ENCODE data around the gene KCNIP1.
"Not testable (repeated sequence)": the region's sequence is repeated elsewhere in the genome, so short reads cannot be mapped to it uniquely, and the experiment has no call there.

Gene KCNIP1

DNA sequence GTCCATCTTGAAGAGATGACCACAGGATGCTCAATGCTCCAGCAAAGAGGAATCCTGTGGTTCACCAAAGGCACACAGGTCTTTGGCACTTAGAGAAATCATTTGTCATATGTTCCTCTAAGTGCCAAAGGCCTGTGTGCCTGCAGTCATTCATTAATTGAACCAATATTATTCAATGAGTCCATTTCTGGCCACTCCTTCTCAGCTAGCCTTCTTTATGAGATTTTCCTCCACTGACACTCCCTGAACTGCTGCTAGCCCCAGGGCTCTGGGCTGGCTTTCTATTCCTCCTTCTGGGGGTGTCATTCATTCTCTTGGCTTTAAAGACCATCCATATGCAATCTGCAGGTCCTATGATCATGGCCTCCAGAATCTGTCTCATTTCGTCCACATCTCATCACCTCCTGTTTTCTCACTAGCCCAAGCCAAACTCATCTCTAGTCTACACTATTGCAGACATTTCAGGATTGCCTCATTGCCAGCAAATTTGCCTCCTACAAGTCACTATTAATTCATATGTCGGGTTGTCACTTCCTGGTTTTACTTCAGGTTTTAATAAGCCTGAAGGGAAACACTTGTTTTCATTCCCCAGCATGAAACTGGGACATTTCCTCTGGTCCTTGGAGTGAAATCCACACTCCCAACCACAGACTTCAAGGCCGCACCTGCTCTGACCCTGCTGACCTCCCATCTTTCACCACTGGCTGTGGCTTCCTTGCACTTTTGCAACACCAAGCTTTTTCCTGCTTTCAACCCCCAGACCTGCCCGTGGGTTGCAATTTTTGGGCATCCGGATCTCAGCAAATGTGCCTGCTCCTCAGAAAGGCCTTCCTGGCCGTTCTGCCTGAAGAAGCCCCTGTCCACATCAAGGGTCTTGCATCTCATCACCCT, 35.1 kb downstream of the KCNIP1 start:
- no peak for DNase-seq

DNA sequence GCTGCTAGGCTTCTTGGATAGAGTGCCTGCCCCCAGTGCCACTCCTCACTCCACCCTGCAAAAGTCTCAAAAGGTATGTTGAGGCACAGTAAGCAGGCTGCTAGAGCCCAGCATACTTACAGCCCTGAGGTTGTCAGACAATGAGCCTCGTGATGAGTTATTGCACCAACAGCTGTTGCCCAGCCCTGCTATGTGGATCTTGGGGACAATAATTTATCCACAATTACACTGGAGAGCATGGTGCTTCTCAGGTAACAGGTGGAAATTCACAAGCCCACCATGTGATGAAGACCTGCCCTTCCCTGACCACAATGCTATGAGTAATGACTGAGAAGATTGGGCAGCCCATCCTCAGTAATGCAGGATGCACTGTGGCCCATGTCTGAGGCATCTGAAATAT, 36.5 kb downstream of the KCNIP1 start:
- no peak for DNase-seq

DNA sequence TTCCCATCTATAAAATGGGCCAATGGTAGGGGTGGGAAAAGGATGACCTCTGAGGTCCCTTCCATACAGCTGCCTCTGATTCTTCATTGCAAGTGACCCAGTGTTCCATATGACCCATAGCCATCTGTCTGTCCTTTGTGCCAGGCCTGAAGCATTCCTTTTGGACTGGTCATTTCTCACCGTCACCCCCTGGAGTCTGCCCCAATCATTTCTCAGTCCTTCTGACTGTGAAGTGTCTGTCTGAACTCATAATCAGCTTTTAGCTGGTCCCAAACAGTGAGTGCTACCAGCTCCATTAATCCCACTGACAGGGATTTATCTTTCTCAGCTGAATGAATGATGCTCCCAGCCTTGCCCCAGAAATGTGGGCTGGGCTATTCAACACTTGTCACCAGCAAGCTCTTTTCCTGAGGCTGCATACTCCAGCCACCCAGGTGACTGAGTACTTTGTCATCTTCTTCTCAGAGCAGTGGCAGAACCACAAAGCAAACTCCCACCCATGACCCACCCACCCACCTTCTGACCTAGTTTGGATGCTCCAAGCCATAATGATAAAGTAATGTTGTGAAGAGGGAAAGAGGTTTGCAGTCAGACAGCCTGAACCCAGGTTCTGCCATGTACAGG, 37.4 kb downstream of the KCNIP1 start:
- no peak for DNase-seq

DNA sequence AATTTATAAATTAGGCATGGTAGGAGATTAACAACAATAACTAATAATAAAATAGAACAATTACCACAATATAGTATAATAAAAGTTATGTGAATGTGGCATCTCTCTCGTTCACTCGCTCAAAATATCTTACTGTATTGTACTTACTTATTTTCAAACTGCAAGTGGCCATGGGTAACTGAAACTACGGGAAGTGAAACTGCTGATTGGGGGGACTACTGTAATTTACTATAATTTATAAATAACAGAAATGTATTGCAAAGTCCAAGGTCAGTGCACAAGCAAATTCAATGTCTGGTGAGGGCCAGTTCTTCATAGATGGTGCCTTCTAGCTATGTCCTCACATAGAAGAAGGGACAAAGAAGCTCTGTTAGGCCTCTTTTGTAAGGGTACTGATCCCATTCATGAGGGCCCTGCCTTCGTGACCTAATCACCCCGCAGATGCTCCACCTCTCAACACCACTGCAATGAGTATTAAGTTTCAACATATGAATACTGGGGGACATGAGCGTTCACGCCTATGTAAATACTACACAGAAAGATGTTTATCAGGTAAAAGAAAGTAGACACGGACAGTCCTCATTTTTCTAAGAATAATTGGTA, 39.0 kb downstream of the KCNIP1 start:
- no peak for DNase-seq

DNA sequence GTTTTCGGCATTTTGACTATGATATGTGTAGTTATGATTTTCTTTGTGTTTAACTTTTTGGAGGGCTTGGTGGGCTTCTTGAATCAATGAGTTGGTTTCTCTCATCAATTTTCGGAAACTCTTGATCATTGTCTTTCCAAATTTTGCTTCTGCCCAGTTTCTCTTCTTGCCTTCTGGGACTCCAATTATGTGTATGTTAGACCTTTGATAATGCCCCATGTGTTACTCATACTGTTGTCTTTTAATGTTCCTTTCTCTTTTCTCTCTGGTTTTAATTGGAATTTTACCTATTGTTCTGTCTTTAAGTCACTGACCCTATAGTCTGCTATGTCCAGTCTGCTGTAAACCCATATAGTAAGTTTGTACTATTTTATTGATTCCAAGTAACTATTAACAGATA, 41.5 kb downstream of the KCNIP1 start:
- no peak for DNase-seq

DNA sequence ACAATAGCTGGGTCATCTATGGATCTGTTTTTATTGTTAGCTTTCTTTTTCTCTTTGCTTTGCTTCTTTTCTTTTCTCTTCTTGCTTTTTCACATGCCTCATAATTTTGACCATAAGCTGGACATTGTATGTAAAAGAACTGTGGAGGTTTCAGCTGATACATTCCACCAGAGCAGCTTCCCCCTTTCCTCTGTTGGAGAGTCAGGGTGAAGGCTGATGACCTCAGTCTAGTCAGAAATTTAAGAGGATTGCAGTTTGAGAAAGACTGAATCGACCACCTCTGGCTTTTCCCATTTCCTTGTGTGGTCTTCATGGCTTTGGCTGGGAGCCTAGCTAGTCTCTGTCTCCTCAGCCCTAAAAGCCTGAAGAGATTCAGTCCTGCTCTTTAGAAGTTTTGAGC, 42.0 kb downstream of the KCNIP1 start:
- no peak for DNase-seq

DNA sequence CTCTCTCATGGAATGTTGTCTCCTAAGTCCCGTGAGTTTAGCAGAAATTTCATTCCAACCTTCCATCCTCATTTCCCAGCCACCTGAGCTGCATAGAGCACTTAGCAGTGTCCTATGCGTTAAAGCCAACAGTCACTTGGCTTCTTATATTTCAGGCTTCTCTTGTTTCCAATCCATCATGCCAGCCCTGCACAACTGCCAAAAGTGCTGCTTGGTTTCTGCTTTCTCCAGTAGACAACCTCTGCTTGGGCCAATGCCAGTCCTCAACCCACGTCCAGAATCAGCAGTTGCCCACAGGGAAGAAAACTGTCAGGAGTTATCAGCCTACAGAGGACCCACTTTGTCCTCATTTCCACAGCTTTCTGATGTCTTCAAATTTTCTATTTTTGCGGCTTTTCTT, 42.5 kb downstream of the KCNIP1 start:
- no peak for DNase-seq

DNA sequence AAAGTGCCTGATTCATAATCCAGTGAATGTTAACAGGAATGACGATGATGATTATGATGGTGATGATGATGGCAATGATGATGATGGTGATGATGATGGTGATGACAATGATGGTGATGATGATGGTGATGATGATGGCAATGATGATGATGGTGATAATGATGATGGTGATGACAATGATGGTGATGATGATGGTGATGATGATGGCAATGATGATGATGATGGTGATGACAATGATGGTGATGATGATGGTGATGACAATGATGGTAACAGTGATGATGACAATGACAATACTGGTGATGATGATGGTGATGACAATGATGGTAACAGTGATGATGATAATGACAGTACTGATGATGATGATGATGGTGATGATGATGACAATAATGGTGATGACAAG, 46.6 kb downstream of the KCNIP1 start:
- not testable (repeated sequence) for DNase-seq

DNA sequence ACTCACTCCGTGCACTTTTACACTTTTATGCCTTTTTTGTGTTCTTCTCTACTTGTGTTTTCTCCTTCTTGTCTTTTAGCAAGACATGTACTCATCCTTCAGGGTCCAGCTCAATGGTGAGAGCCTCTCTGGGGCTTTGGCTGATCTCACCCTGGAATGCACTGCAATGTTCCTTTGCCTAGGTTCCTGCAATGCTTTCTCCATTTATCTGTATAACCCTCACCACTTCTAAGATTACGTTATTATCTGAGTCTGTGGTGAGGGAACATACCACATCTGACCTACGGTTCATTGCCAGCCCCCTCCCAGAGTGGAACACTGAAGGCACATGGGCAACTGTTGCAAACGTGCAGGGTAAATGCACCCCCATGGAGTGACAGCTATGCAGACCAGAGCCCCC, 47.3 kb downstream of the KCNIP1 start:
- no peak for DNase-seq

DNA sequence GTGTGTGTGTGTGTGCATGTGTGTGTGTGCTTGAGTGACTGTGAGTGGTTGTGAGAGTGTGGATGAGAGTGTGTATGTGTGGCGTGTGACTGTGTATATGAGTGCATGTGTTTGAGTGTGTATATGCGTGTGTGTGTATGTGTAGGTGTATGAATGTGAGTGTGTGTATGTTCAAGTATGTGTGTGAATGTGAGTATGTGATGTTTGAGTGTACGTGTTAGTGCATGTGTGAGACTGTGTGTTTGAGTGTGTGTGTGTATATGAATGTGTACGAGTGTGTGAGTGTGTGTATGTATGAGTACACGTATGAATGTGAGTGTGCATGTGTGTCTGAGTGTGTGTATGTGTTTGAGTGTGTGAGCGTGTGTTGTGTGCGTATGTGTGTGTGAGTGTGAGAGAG, 47.8 kb downstream of the KCNIP1 start:
- no peak for DNase-seq

DNA sequence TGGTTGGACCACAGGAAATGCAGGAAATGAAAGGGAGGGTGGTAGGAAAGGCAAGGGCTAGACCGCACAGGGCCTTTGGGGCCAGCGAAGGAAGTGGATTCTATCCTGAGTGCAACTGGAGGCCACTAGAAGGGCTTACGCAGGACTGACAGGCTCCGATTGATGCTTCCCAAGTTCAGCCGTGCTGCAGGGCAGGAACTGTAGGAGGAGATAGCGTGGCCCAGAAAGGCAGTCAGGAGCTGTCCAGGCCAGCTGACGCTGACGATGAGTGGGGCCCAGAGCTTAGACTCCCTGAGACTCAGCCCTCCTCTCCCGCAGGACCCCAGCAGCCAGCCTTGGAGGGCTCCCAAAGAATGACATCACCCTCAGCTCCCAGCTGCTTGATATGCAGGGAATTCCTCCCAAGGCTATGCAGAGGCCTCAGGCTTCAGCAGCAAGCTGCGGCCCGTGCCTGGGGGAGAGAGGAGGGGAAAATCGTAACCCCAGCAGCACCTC, 48.8 kb downstream of the KCNIP1 start:
- DNase-seq: no peak

DNA sequence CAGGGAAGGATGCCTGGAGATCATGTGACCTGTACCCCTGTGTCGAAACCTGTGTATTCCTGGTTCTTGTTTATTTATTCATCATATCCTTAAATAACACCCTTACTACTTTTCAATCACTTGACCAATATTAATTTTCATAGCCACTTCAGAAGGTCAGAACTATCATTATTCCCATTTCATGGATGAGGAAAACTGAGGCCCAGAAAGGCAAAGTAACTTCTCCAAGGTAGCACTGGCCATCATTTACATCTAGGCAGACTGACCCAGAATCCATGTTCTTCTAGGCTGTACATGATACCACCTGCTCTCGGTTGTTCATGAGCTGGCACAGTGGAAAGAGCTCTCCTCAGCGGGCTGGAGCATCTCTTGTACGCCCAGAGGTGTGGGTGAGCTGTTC, 49.4 kb downstream of the KCNIP1 start:
- no peak for DNase-seq

DNA sequence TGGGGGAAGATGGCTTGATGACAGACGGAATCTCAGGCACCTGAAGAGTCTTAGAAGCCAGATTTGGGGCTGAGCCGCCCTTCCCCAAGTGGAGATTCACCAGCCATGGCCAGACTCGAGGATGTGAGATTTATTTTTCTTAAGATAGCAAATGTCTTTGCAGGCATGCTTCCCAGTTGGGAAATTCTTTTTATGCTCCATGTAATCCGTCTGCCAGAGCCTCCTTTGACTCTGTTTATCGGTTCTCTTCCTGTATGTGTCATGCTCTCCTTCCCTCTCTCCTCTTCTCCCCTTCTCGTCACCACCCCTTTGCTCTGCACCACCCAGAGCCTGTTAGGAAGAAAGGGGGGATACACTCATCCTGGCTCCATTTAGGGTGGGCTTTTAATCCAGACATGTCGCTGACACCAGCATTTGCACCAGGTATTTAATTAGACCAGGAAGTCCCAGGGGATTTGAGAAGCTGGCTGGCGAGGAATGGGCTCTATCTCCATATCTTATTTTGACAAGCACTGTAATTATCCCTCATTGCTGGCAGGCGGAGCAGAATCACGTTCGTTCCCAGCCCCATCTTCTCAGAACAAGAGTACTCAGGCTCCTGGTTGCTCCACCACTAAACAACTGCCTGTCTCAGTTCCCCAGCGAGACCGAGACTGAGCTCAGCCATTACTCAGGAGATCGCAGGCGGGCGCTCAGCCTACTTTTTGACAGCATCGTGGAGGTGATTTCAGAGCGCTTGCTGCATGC, 50.9 kb downstream of the KCNIP1 start:
- DNase-seq: no peak

DNA sequence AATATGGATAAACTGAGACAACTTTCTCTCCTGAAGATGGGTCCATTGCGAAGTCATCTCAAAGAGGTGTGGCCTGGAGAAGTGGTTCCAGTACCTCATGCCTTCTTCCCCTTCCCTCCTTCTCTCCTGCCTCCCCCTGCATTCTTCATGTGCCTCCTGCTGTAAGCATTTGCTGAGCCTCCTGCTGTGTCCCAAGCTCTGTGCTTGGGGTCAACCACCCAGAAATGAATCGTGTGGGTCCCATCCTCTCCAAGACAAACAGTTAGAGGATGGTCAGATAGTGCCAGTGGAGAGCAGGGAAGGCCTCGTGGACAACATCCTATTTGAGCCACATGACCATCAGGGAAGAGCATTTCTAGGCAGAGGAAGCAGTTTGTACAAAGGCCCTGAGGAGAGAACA, 53.5 kb downstream of the KCNIP1 start:
- no peak for DNase-seq

DNA sequence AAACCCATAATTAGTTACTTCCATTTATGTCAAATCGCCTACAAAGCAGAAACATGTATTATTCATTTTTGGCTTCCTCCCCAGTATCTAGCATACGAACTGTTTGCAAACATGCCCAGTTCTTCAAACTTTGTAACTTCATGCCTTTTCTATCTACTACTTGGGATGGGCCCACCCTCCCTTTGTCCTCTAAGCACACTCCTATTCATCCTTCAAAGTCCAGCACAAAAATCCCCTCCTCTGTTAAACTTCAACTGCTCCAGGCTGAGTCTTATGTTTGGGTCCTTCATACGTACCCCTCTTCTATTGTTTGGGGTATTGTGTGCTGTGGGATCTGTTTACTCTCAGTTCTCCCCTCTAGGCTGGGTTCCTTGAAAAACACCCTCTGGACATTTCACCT, 55.5 kb downstream of the KCNIP1 start:
- no peak for DNase-seq

DNA sequence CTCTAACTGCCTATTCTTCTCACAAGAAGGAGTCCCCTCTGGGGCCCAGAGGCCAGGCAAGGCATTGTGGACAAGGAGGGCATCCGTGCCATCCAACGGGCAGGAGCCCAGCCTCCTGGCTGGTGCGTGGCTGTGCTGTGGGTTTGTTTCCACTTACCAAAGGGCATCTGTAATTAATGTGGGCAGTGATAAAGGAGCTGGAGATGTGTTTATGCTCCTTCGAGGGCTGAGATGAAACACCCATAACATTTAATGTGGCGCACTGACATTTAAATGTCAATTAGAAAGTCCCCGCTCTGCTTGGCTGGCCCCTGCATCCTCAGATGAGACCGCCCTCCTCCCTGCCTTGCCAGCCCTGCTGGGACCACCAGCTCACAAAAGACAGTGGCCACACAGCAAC, 57.1 kb downstream of the KCNIP1 start:
- DNase-seq: no peak

DNA sequence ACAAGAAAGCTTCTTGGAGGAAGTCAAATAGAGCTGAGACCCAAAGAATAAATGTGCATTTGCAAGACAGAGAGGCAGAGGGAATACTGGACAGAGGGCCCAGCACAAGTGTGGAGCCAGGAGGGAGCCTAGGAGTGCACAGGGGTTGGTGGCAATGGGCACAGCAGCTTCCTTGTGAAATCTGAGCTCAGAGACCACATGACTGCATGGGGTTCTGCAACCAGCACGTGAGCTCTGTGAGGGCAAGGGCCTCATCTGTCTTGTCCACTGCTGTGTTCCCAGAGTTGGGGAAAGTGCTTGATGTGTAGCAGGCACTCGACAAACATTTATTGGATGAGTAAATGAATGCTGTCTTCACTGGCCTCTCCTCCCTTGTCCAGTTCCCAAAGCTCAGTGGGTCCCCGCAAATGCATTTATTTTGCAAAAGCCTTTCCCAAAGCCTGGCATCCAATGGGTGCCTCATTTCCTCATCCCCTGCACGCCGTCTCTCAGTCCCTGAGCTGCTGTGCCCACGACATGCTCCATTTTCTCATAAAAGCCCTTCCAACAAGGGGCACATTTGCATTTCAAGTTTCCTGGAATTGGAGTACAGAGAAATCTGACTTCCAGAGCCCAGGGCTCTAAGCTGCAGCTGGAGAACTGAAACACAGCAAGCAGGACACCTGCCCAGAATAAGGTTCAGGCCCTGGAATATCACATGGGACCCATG, 58.5 kb downstream of the KCNIP1 start:
- no peak for DNase-seq

DNA sequence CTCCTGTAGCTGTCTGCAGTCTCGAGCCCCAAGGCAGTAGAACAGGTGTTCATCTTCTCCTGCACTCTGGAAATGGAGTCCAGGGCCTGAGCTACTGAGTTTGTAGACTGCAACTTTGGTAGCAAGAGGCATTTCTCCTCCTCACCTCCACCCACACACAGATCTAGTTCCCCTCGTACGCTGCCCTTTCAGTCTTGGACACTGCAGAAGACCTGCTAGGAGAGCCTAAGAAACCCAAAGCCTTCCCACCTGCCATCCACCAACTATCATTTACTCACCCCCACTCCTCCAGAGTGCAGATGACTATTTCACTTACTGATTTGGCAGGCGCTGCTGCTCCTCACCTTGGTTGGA, 59.0 kb downstream of the KCNIP1 start:
- no peak for DNase-seq

DNA sequence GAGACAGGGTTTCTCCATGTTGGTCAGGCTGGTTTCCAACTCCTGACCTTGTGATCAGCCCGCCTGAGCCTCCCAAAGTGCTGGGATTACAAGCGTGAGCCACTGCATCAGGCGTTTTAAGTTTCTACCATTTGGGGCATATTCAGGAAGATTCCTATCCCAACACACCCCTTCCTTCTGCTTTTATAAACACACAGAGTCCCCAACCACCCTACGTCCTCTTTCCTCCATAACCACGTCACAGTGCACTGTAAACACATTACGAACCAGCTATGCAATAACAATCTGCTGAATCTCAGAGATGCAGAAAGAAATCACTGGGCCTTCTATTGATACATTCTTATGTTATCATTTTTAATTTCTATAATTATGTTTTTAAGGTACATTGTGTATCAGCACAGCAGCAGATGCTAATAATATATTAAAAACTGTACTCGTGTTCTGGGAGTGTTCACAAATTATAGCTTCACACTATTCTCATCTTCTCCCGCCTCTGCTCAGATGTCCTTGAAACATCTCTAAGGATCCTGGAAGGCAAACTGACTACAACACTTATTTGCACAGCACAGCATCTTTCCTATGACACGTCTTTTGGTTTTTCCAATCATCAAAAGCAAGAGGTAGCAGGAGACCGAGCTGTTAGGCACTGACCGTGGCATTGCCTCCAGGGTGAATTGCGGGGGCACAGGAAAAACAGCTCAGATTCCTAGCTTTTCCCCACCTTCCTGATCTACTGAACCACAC, 60.2 kb downstream of the KCNIP1 start:
- DNase-seq: no peak

DNA sequence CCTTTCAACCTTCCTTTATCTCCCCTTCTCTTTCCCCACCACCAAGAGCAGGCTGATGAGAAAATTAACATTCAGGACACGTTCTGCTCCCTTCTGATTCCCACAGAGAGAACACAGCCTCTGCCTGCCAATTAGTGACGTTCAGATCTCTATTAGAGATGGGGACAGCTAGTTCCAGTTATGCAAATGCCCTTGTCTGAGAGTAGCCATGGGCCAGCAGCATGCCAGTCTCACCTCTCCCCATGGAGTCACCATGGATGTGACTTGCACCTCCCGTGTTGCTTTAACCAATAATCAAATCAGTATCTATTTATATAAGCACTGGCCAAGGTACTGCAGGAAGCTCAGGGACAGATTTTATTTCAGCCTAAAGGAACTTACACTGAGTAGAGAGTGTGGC, 61.3 kb downstream of the KCNIP1 start:
- DNase-seq: no peak

DNA sequence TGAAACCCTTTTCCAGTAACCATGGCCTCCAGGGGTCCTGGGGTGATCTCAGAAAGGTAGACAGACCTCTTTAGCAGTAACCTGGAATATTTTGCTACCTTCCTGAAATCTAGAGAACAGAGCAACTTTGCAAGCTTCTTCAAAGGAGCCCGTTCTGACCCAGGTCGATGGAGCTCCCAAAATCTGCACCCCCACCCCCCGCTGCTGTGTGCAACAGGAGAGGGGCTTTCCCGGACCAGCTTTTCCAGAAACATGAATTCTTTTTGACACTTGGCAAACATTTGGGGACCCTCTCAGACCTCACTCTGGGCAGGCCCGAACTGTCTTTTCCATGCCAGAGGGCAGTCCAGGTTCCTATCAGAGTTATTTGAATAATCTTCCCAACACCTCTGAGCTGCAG, 65.3 kb downstream of the KCNIP1 start:
- DNase-seq: no peak

DNA sequence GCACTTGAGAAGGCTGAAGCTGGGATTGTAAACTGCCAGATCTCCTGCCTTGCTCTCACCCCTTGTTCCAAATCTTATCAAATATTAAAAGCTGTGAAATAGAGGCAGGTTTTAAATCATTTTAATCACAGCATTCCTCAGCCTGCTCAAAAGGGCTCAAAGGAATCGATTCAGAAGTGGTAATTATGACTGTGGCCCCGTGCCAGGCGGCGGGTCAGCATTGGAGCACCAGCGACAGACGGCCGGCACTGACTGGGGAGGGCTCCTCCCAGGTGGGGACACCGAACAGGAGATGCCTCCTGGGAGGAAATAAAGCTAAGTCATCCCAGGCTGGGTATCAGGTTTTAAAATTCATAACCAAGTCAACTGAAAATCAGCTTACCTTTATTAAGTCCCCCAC, 66.7 kb downstream of the KCNIP1 start:
- no peak for DNase-seq

Measured in activated CD4-positive, alpha-beta T cell treated with anti-CD3 and anti-CD28 coated beads, Interleukin-2, amount 50 U/mL, for 1 hour (primary cell).